ENCODE data around the gene GSTK1. TPM values are rescaled to one million over a fixed set of nuclear protein-coding genes. Genes with fewer than 3 reads are reported as not detected.

The GSTK1 gene
- total and polyA plus RNA-seq, 10 of the 15 experiments (the other 5 are each of a cell fraction or from before 2014, with no cell fraction given), result 76.2 to 166 (median 127) TPM

GRCh38 chr7:143315776-143316175, 52.5 kb downstream of the GSTK1 start, which contains the start of gene CLCN1:
Gene CLCN1 (plus strand): TSS chr7:143316111. CDS start chr7:143316213, 102 bp downstream.
- WGBS (ENCODE audit: insufficient coverage, insufficient replicate concordance, low lambda C conversion rate, missing lambda C conversion rate), result 27% methylated on average over 5 of the region's 5 CpGs
- intact Hi-C loops (cut with micrococcal nuclease; ENCODE audit: unreplicated experiment), result no loop called here

More at GRCh38 chr7:143315776-143316175, 52.5 kb downstream of the GSTK1 start, which contains the start of gene CLCN1:
- ATAC-seq (no peak), DNase-seq (ENCODE audit: low read depth, low spot score) (no peak), FAIRE-seq (no peak)
- no peak within 1 kb of the TSS for H2AFZ ChIP-seq (ENCODE audit: control insufficient read depth, low read depth, low read length)
- H3K79me2 ChIP-seq (ENCODE audit: control insufficient read depth, insufficient read depth, low read length), result no peaks in the 10 kb centered on the region
- ChIA-PET CTCF (interaction anchor here (1.7 to 2.3 kb wide), 2 partner anchors 16 to 75 kb away, joined by 3 to 6 read pairs; no protein-coding TSS in a partner anchor), RAD21 (ENCODE audit: unreplicated experiment) (no interaction called here), SMC1A (ENCODE audit: uncharacterized antibody, unreplicated experiment) (no interaction called here), POLR2A (no interaction called here)
- no peak within 1 kb of the TSS for H3K4me2 ChIP-seq (ENCODE audit: control insufficient read depth, insufficient read depth)
- no peak for TF ChIP-seq IKZF2 (IDR thresholded peaks at IDR 0.05)
- no peak for TF ChIP-seq TCF7 (IDR thresholded peaks at IDR 0.05; ENCODE audit: borderline replicate concordance)
- TF ChIP-seq, protein P1, sequence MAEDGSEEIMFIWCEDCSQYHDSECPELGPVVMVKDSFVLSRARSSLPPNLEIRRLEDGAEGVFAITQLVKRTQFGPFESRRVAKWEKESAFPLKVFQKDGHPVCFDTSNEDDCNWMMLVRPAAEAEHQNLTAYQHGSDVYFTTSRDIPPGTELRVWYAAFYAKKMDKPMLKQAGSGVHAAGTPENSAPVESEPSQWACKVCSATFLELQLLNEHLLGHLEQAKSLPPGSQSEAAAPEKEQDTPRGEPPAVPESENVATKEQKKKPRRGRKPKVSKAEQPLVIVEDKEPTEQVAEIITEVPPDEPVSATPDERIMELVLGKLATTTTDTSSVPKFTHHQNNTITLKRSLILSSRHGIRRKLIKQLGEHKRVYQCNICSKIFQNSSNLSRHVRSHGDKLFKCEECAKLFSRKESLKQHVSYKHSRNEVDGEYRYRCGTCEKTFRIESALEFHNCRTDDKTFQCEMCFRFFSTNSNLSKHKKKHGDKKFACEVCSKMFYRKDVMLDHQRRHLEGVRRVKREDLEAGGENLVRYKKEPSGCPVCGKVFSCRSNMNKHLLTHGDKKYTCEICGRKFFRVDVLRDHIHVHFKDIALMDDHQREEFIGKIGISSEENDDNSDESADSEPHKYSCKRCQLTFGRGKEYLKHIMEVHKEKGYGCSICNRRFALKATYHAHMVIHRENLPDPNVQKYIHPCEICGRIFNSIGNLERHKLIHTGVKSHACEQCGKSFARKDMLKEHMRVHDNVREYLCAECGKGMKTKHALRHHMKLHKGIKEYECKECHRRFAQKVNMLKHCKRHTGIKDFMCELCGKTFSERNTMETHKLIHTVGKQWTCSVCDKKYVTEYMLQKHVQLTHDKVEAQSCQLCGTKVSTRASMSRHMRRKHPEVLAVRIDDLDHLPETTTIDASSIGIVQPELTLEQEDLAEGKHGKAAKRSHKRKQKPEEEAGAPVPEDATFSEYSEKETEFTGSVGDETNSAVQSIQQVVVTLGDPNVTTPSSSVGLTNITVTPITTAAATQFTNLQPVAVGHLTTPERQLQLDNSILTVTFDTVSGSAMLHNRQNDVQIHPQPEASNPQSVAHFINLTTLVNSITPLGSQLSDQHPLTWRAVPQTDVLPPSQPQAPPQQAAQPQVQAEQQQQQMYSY (CRISPR knock-in tag; IDR thresholded peaks at IDR 0.05), result no peak
- no peaks in the 10 kb centered on the region; the same call in 2 of the 3 replicates for H3K9me3 ChIP-seq (replicated peaks; ENCODE audit: control insufficient read depth, insufficient read depth, low read length)
- H4K20me1 ChIP-seq (ENCODE audit: control insufficient read depth, insufficient read depth), result no peaks in the 10 kb centered on the region
- H3K4me3 ChIP-seq, result no peak within 1 kb of the TSS
- H3K36me3 ChIP-seq (ENCODE audit: control insufficient read depth in 2 of 2, insufficient read depth in 2 of 2, low read length in 1 of 2), result no peaks in the 10 kb centered on the region
- in situ Hi-C loops (cut with MboI), result no loop called here
- H3K4me1 ChIP-seq (ENCODE audit: control insufficient read depth, insufficient read depth, low read length), result peaks cover 11% of the 10 kb centered on the region; the same call in 1 of the 2 replicates
- no peak within 1 kb of the TSS for H3K9ac ChIP-seq (ENCODE audit: control insufficient read depth, insufficient read depth, low read length)
- H3K27ac ChIP-seq (ENCODE audit: control insufficient read depth, insufficient read depth), result no peak within 1 kb of the TSS
- no TSS peak for BruUV-seq (replicated peaks)
- no peaks in the 10 kb centered on the region for H3K27me3 ChIP-seq (replicated peaks in 1 of 2; ENCODE audit: control insufficient read depth in 2 of 2, insufficient read depth in 2 of 2, low read length in 1 of 2)
